BE2C (cell line): ENCODE data around the gene TMTC2.

Experiments used
- DNase-seq: peaks from one replicate; pipeline ENCODE4 v3.0.0-alpha.2; 2020
- H3K27me3 ChIP-seq: fragments of 250-450 bp; sonication (Bioruptor Pico); 2 replicates; pipeline ENCODE4 v1.5.1; 2020; ENCODE audit warnings: mild to moderate bottlenecking
- H3K36me3 ChIP-seq: fragments of 250-450 bp; sonication (Bioruptor Pico); 2 replicates; pipeline ENCODE4 v1.5.1; 2020; ENCODE audit warnings: mild to moderate bottlenecking
- H3K4me1 ChIP-seq: fragments of 250-450 bp; sonication (Bioruptor Pico); 2 replicates; pipeline ENCODE4 v1.5.1; 2020
- H3K4me3 ChIP-seq: 2 replicates; pipeline ENCODE4 v1.5.1; 2011; ENCODE audit warnings: low read depth, low read length
- H3K9me3 ChIP-seq: fragments of 250-450 bp; sonication (Bioruptor Pico); 2 replicates; pipeline ENCODE4 v1.5.1; 2020
- TF ChIP-seq, protein P1 (sequence below): IDR thresholded peaks from 2 replicates; pipeline ENCODE4 v1.5.1; 2012; ENCODE audit warnings: mild to moderate bottlenecking, low read depth, low read length

The TMTC2 gene

DNA sequence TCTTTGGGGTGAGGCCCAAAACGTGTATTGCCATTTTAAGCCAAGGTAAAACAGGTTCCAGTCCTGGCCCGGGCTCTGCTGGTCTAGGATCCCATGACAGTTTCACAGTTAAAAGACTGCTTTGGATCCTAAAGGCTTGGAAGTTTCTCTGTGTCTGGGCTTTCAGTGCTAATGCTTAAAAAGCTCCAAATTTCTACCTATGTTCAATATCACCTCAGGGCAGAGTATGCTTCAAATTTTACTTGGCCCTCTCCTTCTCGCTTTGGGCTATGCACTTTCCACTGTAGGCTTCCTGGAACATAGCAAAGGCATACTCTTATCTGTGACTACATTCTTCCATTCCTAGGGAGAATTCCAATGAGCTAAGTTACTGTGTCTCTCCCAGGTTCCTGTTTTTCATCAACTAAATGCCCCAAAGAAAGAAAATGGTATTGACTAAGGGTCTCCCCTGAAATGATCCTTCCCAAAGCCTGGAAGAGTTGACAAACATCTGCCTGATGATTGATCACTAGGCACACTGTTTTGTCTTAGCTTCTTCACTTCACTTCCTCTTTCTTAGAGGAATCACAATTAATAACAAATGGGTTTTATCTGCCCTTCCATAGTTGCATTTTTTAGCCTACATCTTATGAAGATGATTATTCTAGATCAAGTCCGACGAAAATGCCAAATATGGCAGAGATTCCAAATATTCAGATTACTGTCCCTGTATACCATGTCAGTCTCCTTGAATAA lies 79.4 kb downstream of the TMTC2 start:
- H3K27me3 ChIP-seq: no peaks in the 10 kb centered on the region
- H3K36me3 ChIP-seq: no peaks in the 10 kb centered on the region
- TF ChIP-seq, protein P1, sequence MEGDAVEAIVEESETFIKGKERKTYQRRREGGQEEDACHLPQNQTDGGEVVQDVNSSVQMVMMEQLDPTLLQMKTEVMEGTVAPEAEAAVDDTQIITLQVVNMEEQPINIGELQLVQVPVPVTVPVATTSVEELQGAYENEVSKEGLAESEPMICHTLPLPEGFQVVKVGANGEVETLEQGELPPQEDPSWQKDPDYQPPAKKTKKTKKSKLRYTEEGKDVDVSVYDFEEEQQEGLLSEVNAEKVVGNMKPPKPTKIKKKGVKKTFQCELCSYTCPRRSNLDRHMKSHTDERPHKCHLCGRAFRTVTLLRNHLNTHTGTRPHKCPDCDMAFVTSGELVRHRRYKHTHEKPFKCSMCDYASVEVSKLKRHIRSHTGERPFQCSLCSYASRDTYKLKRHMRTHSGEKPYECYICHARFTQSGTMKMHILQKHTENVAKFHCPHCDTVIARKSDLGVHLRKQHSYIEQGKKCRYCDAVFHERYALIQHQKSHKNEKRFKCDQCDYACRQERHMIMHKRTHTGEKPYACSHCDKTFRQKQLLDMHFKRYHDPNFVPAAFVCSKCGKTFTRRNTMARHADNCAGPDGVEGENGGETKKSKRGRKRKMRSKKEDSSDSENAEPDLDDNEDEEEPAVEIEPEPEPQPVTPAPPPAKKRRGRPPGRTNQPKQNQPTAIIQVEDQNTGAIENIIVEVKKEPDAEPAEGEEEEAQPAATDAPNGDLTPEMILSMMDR: no peak
- H3K4me1 ChIP-seq: no peaks in the 10 kb centered on the region
- DNase-seq: no peak
- no peak overlapping the region for H3K4me3 ChIP-seq
- H3K9me3 ChIP-seq: no peaks in the 10 kb centered on the region

DNA sequence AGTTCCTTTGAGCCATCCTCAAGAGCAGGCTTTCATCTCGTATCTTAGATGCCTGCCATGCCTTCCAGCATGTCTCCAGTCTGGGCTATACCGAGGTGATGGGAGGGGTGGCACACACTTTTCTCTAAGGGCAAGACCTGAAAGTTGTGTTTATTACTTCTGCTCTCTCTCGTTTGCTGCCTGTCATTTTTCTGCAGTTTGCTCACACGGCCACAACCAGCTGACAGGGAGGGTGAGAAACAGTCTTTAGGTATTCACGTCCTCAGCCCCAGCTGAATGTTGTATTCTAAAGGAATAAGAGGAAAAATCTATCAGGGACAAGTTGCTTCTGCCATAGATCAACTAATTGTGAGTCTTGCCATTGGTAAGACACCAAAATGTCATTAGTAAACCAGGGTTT lies 88.0 kb downstream of the TMTC2 start:
- TF ChIP-seq, protein P1: no peak
- DNase-seq: no peak
- no peaks in the 10 kb centered on the region for H3K4me1 ChIP-seq
- no peak overlapping the region for H3K4me3 ChIP-seq
- no peaks in the 10 kb centered on the region for H3K9me3 ChIP-seq
- H3K27me3 ChIP-seq: no peaks in the 10 kb centered on the region
- no peaks in the 10 kb centered on the region for H3K36me3 ChIP-seq

DNA sequence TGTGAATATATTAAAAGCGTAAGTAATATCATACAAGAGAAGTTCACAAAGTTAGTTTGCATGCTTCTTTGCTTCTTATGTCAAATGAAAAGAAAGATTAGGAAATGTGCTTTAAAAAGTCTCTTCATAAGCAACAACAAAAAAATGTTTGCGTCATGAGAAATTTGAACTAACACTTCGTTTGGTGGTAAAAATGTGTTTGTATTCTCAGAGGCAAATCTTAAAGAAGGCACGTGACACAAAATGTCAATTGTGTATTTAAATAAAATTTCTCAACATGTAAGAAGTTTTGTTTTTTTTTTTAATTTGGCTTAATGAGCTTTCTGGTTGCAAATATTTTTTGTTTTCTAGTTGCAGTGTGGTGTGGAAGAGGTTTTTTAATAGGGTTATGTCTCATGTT lies 93.8 kb downstream of the TMTC2 start:
- no peak for DNase-seq
- Histone ChIP-seq H3K9me3 (no peaks in the 10 kb centered on the region), H3K4me1 (no peaks in the 10 kb centered on the region), H3K27me3 (no peaks in the 10 kb centered on the region), H3K36me3 (no peaks in the 10 kb centered on the region), H3K4me3 (no peak overlapping the region)
- TF ChIP-seq, protein P1: no peak

DNA sequence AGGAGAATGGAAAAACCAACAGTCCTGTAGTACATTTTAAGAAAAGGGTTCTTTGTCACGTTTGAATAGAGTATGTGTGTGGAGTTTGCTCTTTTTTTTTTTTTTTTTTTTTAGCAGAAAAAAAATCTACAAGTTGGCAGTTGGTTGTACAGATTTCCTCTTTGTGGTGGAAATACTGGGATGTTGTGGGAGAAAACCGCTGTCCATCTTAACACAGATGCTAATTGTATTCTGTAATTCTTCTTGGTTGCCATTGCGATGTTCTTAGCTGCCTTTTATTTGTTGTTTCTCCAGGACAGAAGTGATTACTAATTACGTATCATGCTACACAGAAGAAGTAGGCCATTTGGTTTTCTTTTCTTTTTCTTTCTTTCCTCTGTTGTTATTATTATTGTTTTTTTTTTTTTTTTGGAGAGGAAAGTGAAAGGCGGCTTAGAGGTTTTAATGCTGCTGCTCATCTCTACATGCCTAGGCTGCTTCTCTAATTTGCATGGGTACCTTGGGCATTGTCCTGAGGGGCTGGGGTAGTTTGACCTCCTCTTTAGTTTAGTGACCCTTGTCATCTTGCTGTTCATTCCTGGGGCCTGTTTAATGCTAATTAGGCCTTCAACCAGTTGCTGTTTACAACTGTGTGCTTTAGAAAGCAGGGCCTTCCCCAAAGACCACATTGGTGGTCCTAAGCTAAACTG lies 94.7 kb downstream of the TMTC2 start:
- Histone ChIP-seq H3K27me3 (no peaks in the 10 kb centered on the region), H3K4me1 (no peaks in the 10 kb centered on the region), H3K36me3 (no peaks in the 10 kb centered on the region), H3K4me3 (no peak overlapping the region), H3K9me3 (no peaks in the 10 kb centered on the region)
- TF ChIP-seq, protein P1: no peak
- no peak for DNase-seq

DNA sequence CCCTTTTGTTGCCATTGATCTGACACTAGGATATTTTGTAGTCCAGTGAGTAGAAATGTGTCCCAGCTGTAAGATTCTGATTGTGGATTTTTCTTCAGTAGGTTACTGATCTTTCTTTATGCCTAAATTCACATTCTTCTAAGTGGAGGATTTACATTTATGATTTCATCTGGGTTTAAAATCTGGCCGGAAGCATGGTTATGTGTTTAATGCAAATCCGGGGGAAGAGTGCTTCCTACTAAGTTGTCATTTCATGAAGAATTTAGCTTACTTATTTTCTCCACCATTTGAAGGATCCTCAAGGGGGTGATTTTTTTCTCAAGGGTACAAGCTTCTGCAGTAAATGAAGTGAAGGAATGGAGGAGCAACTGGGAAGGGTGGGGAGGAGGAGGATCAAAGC lies 96.7 kb downstream of the TMTC2 start:
- H3K4me3 ChIP-seq: no peak overlapping the region

More for the DNA sequence above, 96.7 kb downstream of the TMTC2 start:
- no peak for DNase-seq
- no peaks in the 10 kb centered on the region for H3K36me3 ChIP-seq
- no peaks in the 10 kb centered on the region for H3K9me3 ChIP-seq
- TF ChIP-seq, protein P1: no peak
- no peaks in the 10 kb centered on the region; the same call in 1 of the 2 replicates for H3K4me1 ChIP-seq
- no peaks in the 10 kb centered on the region for H3K27me3 ChIP-seq
